GM21515 (cell line): ENCODE results near the gene SPSB2.

ENCODE experiments used
- ATAC-seq: cut with Tn5 transposase; IDR thresholded peaks from one replicate; pipeline ENCODE4 v1.9.1; 2021; ENCODE audit not compliant: unreplicated experiment

SPSB2 gene

GRCh38 chr12:6821591-6822425 lies 51.3 kb downstream of the SPSB2 start, which contains the start of gene GPR162:
TSS of gene GPR162 (plus strand) at chr12:6821821. CDS start at chr12:6823899, 2,078 bp downstream.
- no peak for ATAC-seq
